Measurements from ENCODE around the gene SDF4.

Gene SDF4

GRCh38 chr1:1185101-1185765 is 46.6 kb downstream of the SDF4 start:
- no peak for DNase-seq (ENCODE audit: extremely low spot score)
- no peak for TF ChIP-seq CTCF (IDR thresholded peaks at IDR 0.05; ENCODE audit: control extremely low read depth, extremely low read depth, low read depth, missing control alignments)
- POLR2A ChIA-PET: no interaction called here
- CTCF ChIA-PET: no interaction called here

- CTCF ChIA-PET: no interaction called here
- POLR2A ChIA-PET: no interaction called here
These were observed 47.7 kb downstream of the SDF4 start for GRCh38 chr1:1183833-1184775.

GRCh38 chr1:1183221-1183747 is 48.5 kb downstream of the SDF4 start:
- ChIA-PET CTCF (no interaction called here), POLR2A (no interaction called here)
- DNase-seq (ENCODE audit: extremely low spot score): no peak
- TF ChIP-seq CTCF (IDR thresholded peaks at IDR 0.05; ENCODE audit: control extremely low read depth, extremely low read depth, low read depth, missing control alignments): no peak

More at GRCh38 chr1:1183833-1184775, 47.7 kb downstream of the SDF4 start:
- no peak for TF ChIP-seq CTCF (IDR thresholded peaks at IDR 0.05; ENCODE audit: control extremely low read depth, extremely low read depth, low read depth, missing control alignments)
- DNase-seq (ENCODE audit: extremely low spot score): no peak

- TF ChIP-seq CTCF (IDR thresholded peaks at IDR 0.05; ENCODE audit: control extremely low read depth, extremely low read depth, low read depth, missing control alignments): no peak
- DNase-seq (ENCODE audit: extremely low spot score): no peak
- ChIA-PET CTCF (no interaction called here), POLR2A (no interaction called here)
These were observed 49.1 kb downstream of the SDF4 start for GRCh38 chr1:1182491-1183220.

- DNase-seq (ENCODE audit: extremely low spot score): no peak
- no peak for TF ChIP-seq CTCF (IDR thresholded peaks at IDR 0.05; ENCODE audit: control extremely low read depth, extremely low read depth, low read depth, missing control alignments)
- POLR2A ChIA-PET: no interaction called here
- CTCF ChIA-PET: interaction anchor here (1.0 kb wide), 2 partner anchors 10 to 60 kb away, joined by 3 read pairs; no protein-coding TSS in a partner anchor
These were observed 49.8 kb downstream of the SDF4 start for GRCh38 chr1:1181938-1182410.

Data from GM10248 (cell line).